ENCODE measurements around the gene RPS15A.

- TF ChIP-seq CTCF (IDR thresholded peaks at IDR 0.05) (no peak), POLR2A (IDR thresholded peaks at IDR 0.05) (no peak)
These were observed 6.4 kb downstream of the RPS15A start for GRCh38 chr16:18783430-18784341.

Data from prostate gland (tissue), 2 donors.